ENCODE results near the gene CEMP1. TPM values are rescaled to one million over a fixed set of nuclear protein-coding genes. Genes with fewer than 3 reads are reported as not detected.
A peak's percentile ranks its signal among the peaks of the same experiment; 100 is the strongest.

CEMP1 gene
- total RNA-seq, 2 donors from 2014 or later, result 0.63 TPM; not detected in 1

DNA sequence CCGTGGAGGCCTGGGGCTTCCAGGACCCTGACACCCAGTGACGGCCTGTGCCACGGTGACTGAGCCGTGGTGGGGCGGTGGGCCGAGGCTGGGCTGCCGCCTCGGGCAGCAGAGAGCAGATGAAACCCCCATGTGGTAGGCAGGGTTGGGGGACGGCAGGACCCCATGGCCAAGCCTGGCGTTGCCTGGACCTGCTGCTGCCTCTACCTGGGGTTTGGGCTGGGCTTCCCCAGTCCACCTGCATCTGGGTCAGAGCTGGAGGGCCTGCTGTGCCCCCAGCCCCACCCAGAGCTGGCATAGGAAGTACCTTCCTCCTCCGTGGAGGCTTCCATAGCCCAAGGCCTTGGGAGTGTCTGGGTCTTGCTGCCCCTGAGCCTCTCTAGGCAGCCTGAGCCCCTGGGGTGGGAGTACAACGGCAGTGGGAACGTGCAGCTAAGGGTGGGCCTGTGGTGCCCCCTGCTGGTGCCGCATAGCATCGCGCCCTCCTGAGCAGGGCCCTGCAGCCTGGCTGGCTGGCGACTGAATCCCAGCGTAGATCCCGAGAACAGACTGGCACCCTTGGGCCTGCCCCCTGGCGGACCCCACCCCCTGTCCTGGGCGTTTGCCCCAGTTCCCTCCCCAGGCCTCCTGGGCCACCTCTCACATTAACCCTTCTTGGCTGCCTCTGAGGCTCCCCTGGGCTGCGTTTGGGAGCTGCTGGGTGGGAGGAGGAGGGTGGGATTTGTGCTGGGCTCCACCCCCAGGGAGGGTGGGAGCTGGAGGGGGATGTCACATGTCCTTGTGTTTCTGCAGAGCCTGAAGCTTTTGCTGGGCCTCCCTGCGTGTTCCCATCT is 30.1 kb downstream of the CEMP1 start:
- peak; percentile 99 for TF ChIP-seq CTCF (IDR thresholded peaks at IDR 0.05)
- H3K4me3 ChIP-seq, result peak overlapping the region; percentile 55

GRCh38 chr16:2500430-2500917 is 30.7 kb downstream of the CEMP1 start:
- Histone ChIP-seq H3K36me3 (no peaks in the 10 kb centered on the region), H3K27ac (no peak overlapping the region), H3K27me3 (replicated peaks; ENCODE audit: insufficient read depth) (no peaks in the 10 kb centered on the region), H3K4me3 (no peak overlapping the region), H3K9me3 (no peaks in the 10 kb centered on the region), H3K4me1 (ENCODE audit: control insufficient read depth in 1 of 2, low read depth in 2 of 2) (peaks cover 29 to 45% of the 10 kb centered on the region in 2 donors)
- no peak for DNase-seq (ENCODE audit: low spot score)
- ATAC-seq (ENCODE audit: insufficient number of reproducible peaks, low FRiP score, low read depth), result no peak
- TF ChIP-seq CTCF (IDR thresholded peaks at IDR 0.05), result no peak

More for the DNA sequence above, 30.1 kb downstream of the CEMP1 start:
- Histone ChIP-seq H3K27ac (no peak overlapping the region), H3K4me1 (ENCODE audit: control insufficient read depth in 1 of 2, low read depth in 2 of 2) (peaks cover 29 to 45% of the 10 kb centered on the region in 2 donors), H3K36me3 (no peaks in the 10 kb centered on the region), H3K9me3 (no peaks in the 10 kb centered on the region), H3K27me3 (replicated peaks; ENCODE audit: insufficient read depth) (no peaks in the 10 kb centered on the region)
- DNase-seq (ENCODE audit: low spot score), result peak; percentile 51
- peak; percentile 54 for ATAC-seq (ENCODE audit: insufficient number of reproducible peaks, low FRiP score, low read depth)

DNA sequence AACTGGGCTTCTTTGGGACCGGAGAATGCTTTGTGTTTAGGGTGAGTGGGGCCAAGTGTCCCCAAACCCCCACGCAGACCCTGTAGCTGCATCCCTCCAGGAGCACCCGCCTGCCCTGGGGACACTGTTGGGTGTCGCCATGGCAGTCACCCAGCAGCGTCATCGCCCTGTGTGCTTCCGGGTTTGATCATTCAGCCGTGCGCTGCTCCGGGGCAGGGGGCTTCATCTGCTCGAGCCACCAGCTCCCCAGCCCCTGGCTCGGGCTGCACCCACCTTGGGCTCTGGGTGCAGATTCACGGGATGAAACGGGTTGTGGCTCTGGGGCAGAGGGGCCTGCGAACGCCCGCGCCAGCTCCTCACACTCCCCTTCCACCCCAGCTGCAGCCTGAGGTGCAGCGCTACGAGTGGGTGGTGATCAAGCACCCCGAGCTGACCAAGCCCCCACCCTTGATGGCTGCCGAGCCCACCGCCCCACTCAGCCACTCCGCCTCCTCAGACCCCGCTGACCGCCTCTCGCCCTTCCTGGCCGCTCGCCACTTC is 31.2 kb downstream of the CEMP1 start:
- Histone ChIP-seq H3K9me3 (no peaks in the 10 kb centered on the region), H3K27ac (no peak overlapping the region), H3K4me1 (ENCODE audit: control insufficient read depth in 1 of 2, low read depth in 2 of 2) (peaks cover 29 to 45% of the 10 kb centered on the region in 2 donors), H3K27me3 (replicated peaks; ENCODE audit: insufficient read depth) (no peaks in the 10 kb centered on the region), H3K4me3 (no peak overlapping the region), H3K36me3 (no peaks in the 10 kb centered on the region)
- no peak for ATAC-seq (ENCODE audit: insufficient number of reproducible peaks, low FRiP score, low read depth)
- no peak for DNase-seq (ENCODE audit: low spot score)
- no peak for TF ChIP-seq CTCF (IDR thresholded peaks at IDR 0.05)

- H3K27me3 ChIP-seq (replicated peaks; ENCODE audit: insufficient read depth), result no peaks in the 10 kb centered on the region
- H3K4me3 ChIP-seq, result no peak overlapping the region
- no peaks in the 10 kb centered on the region for H3K36me3 ChIP-seq
- peak overlapping the region in 1 of 2 donors; percentile 43 for H3K27ac ChIP-seq
- no peak for DNase-seq (ENCODE audit: low spot score)
- no peaks in the 10 kb centered on the region for H3K9me3 ChIP-seq
- ATAC-seq (ENCODE audit: insufficient number of reproducible peaks, low FRiP score, low read depth), result no peak
- H3K4me1 ChIP-seq (ENCODE audit: control insufficient read depth in 1 of 2, low read depth in 2 of 2), result peaks cover 29 to 45% of the 10 kb centered on the region in 2 donors
- TF ChIP-seq CTCF (IDR thresholded peaks at IDR 0.05), result no peak
These were observed 31.8 kb downstream of the CEMP1 start for GRCh38 chr16:2499454-2499853.

GRCh38 chr16:2498531-2499253 is 32.5 kb downstream of the CEMP1 start:
- Histone ChIP-seq H3K4me1 (ENCODE audit: control insufficient read depth in 1 of 2, low read depth in 2 of 2) (peaks cover 29 to 48% of the 10 kb centered on the region in 2 donors), H3K36me3 (no peaks in the 10 kb centered on the region), H3K27ac (peak overlapping the region in 1 of 2 donors; percentile 43), H3K4me3 (no peak overlapping the region), H3K27me3 (replicated peaks; ENCODE audit: insufficient read depth) (no peaks in the 10 kb centered on the region), H3K9me3 (no peaks in the 10 kb centered on the region)
- ATAC-seq (ENCODE audit: insufficient number of reproducible peaks, low FRiP score, low read depth) (no peak), DNase-seq (ENCODE audit: low spot score) (no peak)
- no peak for TF ChIP-seq CTCF (IDR thresholded peaks at IDR 0.05)

All from thoracic aorta (tissue), 2 donors.